HG03139 (cell line): ENCODE results near the gene SCCPDH.
"Not testable (repeated sequence)": the region's sequence is repeated elsewhere in the genome, so short reads cannot be mapped to it uniquely, and the experiment has no call there.

ENCODE experiments used
- ATAC-seq: cut with Tn5 transposase; IDR thresholded peaks from one replicate; pipeline ENCODE4 v1.9.1; 2021; ENCODE audit not compliant: unreplicated experiment

Gene SCCPDH

GRCh38 chr1:246797597-246797996 is 73.4 kb downstream of the SCCPDH start:
- no peak for ATAC-seq

GRCh38 chr1:246798107-246798506 is 73.9 kb downstream of the SCCPDH start:
- ATAC-seq: no peak

GRCh38 chr1:246798606-246799496 is 74.6 kb downstream of the SCCPDH start:
- no peak for ATAC-seq

GRCh38 chr1:246800356-246800755 is 76.1 kb downstream of the SCCPDH start:
- ATAC-seq: no peak

- ATAC-seq: no peak
These were observed 76.5 kb downstream of the SCCPDH start for GRCh38 chr1:246800756-246801155.

- no peak for ATAC-seq
These were observed 77.2 kb downstream of the SCCPDH start for GRCh38 chr1:246801241-246802020.

GRCh38 chr1:246803373-246803772 is 79.2 kb downstream of the SCCPDH start:
- no peak for ATAC-seq

GRCh38 chr1:246803883-246804282 is 79.7 kb downstream of the SCCPDH start:
- no peak for ATAC-seq

- ATAC-seq: no peak
These were observed 81.0 kb downstream of the SCCPDH start for GRCh38 chr1:246805135-246805716.

- ATAC-seq: no peak
These were observed 85.3 kb downstream of the SCCPDH start for GRCh38 chr1:246809473-246809872.

GRCh38 chr1:246811985-246812384 is 87.8 kb downstream of the SCCPDH start:
- ATAC-seq: no peak

- not testable (repeated sequence) for ATAC-seq
These were observed 89.1 kb downstream of the SCCPDH start for GRCh38 chr1:246813325-246813724.

GRCh38 chr1:246814890-246815289 is 90.7 kb downstream of the SCCPDH start:
- ATAC-seq: no peak

GRCh38 chr1:246815693-246816270 is 91.6 kb downstream of the SCCPDH start:
- no peak for ATAC-seq
